ENCODE measurements around the gene NPFF.
"Not testable (repeated sequence)": the region's sequence is repeated elsewhere in the genome, so short reads cannot be mapped to it uniquely, and the experiment has no call there.

The NPFF gene

GRCh38 chr12:53506881-53507602 is at the start of gene NPFF:
Gene NPFF (minus strand): TSS chr12:53507484. CDS start chr12:53507474, 10 bp downstream.
- no peak for DNase-seq

GRCh38 chr12:53552361-53553327 is 45.4 kb upstream of the NPFF start:
- no peak for DNase-seq

- peak in 3 of 58 donors; percentile 7 to 25 (median 8) for DNase-seq
Observed at GRCh38 chr12:53551889-53552291, 44.6 kb upstream of the NPFF start.

GRCh38 chr12:53550595-53550994 is 43.3 kb upstream of the NPFF start:
- no peak for DNase-seq

GRCh38 chr12:53550131-53550530 is 42.8 kb upstream of the NPFF start:
- not testable (repeated sequence) for DNase-seq

- not testable (repeated sequence) for DNase-seq
Observed at GRCh38 chr12:53548354-53548753, 41.1 kb upstream of the NPFF start.

GRCh38 chr12:53543539-53543938 is 36.3 kb upstream of the NPFF start:
- DNase-seq = peak in 50 of 58 donors; percentile 2 to 79 (median 43)

- no peak for DNase-seq
Observed at GRCh38 chr12:53539526-53539925, 32.2 kb upstream of the NPFF start.

- peak in 12 of 58 donors; percentile 4 to 75 (median 21) for DNase-seq
Observed at GRCh38 chr12:53538209-53538689, 31.0 kb upstream of the NPFF start.

- DNase-seq = no peak
Observed at GRCh38 chr12:53536962-53537361, 29.7 kb upstream of the NPFF start.

- peak in 7 of 58 donors; percentile 7 to 21 (median 17) for DNase-seq
Observed at GRCh38 chr12:53533471-53533870, 26.2 kb upstream of the NPFF start.

GRCh38 chr12:53532524-53533445 is 25.5 kb upstream of the NPFF start:
- DNase-seq = no peak

- peak in 2 of 58 donors; percentile 13 to 36 for DNase-seq
Observed at GRCh38 chr12:53532021-53532420, 24.7 kb upstream of the NPFF start.

- DNase-seq = no peak
Observed at GRCh38 chr12:53530920-53531319, 23.6 kb upstream of the NPFF start.

GRCh38 chr12:53530061-53530460 is 22.8 kb upstream of the NPFF start:
- no peak for DNase-seq

GRCh38 chr12:53524476-53524875 is 17.2 kb upstream of the NPFF start:
- no peak for DNase-seq

GRCh38 chr12:53523131-53523530 is 15.8 kb upstream of the NPFF start:
- no peak for DNase-seq

- DNase-seq = no peak
Observed at GRCh38 chr12:53518381-53518780, 11.1 kb upstream of the NPFF start.

GRCh38 chr12:53516758-53517455 is 9.6 kb upstream of the NPFF start:
- no peak for DNase-seq

GRCh38 chr12:53515291-53515680 is 8.0 kb upstream of the NPFF start:
- no peak for DNase-seq
